HK-2 (cell line): ENCODE measurements around the gene PFN1.

ENCODE experiments used
- DNase-seq: peaks from one replicate; pipeline ENCODE4 v3.0.0-alpha.2; 2018; ENCODE audit not compliant: unreplicated experiment

PFN1 gene

DNA sequence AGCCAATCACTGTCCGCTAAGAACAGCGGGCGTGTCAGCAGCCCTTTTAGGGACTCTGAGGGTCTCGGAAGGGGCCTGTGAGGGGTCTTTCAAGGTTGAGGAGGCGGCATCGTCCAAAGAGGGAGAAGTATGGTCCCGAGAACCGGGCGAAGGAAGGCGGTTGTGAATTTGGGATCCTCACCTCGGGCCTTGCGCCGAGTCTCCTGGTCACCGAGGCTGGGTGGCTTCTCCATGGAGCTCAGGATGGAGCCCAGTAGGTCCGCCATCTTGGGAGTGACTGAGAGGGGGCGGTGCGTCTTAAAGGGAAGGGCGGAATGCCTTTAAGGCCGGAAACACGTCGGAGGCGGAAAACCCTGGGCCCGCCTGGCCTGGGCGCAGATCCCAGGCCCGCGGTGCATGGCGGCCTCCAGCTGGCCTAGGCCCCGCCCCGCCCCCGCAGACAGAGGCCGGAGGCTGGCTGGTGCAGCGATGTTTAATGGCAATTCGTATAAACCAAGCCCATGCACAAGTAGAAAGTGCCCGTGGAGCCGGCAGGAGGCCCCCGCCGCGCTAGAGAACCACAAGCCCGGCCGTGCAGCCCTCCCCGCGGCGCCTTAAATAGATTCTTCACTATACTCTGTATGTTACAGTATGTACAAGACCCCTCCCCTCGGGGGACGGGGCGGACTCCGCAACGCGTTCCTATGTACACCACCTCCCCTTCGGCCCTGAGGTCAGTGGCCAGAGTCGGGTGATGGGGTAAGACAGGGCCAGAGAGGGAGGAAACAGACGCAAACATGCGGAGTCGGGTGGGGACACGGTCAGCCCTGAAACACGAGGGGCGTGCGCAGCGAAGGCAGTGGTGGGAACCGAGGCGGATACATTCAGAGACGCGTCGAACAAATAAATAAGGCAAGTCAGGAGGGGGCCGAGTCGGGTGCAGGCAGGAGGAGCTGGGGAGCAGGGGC is 19.5 kb upstream of the PFN1 start, which contains the start of gene SPAG7:
SPAG7 (minus strand) TSS at position 279 of the 947 bp plus-strand sequence; CDS start at position 266, 13 bp downstream.
- DNase-seq = peak; percentile 96

DNA sequence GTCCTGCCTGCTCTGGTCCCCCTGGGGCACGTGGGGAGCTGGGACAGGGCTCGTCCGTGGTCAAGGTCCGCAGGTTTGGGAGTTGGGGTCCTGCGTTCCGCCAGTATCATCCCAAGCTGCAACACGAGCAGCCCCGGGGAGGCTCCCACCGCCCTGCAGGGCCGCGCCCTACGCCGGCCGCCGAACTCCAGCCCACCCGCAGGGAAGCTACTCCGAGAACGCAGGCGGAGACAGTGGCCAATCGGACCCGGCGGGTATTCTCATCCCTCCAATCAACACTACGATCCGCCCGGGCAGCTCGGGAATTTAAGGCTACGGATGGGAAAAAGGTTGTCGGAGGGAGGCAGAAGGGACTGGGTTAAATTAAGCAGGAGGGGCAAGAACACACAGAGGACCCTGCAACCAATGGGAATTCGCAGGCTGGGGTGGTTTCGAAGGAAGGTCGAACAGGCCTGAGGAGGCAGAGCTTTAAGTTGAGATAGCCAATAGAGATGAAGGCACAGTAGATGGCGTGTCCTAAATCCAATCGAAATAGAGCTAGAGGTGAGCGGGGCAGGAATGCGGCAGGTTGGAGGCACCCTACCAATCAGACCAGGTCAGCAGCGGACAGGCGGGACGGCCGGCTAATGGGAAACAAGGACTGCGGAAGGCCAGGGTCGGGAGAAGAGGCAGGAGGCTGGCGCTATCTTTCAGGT is 18.7 kb upstream of the PFN1 start:
- peak; percentile 99 for DNase-seq

DNA sequence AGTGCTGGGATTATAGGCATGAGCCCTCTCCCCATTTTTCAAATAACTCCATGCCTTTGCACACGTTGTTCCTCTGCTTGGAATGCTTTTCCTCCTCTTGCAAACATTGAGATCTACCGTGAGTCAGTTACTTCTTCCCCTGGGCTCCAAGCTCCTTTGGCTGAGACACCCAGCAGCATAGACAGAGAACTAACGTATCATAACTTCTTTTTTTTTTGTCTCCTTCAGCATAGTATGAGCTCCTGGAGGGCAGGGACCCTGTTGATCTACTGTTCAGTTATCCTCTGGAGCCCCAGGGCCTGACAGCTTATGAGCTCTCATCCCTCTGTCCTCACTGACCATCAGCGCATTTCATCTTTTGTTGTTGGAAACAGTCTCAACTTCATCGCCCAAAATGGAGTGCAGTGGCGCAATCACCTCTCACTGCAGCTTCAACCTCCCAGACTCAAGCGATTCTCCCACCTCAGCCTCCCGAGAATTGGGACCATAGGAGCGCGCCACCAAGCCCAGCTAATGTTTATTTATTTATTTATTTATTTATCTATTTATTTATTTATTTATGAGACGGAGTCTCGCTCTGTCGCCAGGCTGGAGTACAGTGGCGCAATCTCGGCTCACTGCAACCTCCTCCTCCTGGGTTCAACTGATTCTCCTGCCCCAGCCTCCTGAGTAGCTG is 17.1 kb upstream of the PFN1 start:
- DNase-seq = no peak

DNA sequence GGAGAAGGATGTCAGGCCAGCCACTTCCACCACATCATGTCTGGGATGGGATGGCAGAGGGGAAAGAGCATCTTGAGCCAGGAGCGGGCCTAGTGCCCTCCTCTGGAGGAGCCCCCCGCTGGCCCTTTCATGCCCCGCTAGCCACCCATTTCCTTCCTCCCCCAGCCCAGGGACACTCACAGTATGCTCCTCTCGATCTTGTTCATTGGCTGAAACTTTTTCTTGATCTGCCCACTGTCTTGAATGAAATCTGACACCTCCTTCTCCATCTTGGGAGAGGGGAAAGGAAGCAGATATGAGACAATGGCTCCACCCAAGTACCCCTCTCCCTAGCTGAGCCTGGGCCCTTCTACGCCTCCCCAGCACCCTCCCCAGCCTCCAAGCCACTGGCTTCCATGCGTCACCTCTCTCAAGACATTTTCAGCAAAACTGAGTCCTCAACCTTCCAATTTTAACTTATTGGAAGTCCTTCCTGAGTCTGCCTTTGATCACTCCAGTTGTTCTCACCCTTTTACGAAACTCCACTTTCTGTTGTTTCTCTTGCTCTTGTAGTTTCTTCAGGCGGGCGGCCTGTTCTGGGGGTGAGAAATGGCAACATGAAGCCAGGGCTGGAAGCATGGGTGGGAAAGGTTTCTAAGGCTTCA is 12.1 kb upstream of the PFN1 start:
- no peak for DNase-seq

DNA sequence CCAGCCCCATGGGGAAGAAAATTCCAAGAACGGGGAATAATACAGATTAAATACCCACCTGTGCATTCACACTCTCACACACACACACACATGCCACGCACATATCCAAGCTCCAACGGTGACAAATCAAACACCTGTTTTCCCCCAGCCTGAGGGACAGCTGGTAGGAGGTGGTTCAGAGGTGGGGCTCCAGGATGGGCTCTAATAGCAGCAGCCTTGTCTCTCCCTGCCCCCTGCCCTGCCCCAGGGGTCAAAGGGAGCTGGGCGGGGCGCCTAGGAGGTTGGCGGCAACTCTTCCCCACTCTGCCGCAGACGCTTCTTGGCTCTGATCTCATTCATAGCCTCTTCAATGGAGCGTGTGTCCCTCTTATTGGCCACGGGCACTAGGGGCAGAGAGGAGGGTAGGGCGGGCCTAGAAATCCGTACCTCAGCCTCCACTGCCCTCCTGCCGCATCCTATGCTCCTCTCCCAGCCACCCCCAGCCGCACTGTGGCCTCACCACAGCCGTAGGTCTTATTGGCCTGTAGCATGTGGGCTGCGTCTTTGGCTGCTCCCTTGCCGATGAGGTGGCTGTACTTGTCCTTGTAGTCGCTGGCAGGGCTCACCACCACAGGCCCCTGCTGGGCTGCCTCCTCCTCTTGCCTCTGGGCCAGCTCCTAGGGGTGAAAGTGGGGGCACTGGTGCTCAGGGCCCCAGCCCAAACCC is 11.1 kb upstream of the PFN1 start:
- no peak for DNase-seq

DNA sequence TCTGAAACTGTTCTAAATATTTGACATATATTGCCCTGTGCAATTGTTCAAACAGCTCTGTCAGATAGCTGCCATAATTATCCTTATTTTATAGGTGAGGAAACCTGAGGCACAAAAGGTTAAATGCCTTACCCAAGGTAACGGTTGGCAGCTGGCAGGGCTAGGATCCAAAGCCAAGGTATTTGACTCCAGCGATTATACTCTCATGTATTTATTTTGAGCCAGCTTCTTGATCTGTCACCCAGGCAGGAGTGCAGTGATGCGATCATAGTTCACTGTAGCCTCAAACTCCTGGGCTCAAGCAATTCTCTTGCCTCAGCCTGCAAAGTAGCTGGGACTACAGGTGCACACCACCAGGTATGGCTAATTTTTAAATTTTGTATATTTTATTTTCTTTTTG is 9.8 kb upstream of the PFN1 start:
- DNase-seq = no peak

DNA sequence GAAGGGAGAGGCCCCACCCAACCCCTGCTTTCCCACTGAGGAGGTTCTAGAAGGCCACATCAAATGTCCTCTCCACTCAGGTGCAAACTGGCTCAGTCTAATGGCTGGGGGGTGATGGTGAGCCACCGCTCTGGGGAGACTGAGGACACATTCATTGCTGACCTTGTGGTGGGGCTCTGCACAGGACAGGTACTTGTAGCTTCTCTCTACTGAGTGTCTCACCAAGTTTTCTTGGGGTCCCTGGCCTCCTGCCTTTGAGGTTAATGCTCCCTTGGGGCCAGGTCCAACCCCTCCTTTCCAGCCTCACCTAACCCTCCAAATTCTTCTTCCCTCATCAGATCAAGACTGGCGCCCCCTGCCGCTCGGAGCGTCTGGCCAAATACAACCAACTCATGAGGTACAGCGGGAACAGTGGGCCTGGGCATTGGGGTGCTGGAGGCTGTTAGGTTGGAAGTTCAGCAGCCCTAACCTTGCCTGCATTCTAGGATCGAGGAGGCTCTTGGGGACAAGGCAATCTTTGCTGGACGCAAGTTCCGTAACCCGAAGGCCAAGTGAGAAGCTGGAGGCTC is 8.2 kb upstream of the PFN1 start:
- no peak for DNase-seq

DNA sequence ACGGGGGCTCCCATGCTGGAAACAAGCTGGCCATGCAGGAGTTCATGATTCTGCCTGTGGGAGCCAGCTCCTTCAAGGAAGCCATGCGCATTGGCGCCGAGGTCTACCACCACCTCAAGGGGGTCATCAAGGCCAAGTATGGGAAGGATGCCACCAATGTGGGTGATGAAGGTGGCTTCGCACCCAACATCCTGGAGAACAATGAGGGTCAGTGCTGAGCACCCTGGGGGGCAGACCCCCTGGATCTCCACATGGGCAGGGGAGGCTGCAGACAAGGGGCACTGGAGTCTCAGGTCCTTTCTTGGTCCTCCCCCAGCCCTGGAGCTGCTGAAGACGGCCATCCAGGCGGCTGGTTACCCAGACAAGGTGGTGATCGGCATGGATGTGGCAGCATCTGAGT is 6.8 kb upstream of the PFN1 start:
- DNase-seq = no peak

DNA sequence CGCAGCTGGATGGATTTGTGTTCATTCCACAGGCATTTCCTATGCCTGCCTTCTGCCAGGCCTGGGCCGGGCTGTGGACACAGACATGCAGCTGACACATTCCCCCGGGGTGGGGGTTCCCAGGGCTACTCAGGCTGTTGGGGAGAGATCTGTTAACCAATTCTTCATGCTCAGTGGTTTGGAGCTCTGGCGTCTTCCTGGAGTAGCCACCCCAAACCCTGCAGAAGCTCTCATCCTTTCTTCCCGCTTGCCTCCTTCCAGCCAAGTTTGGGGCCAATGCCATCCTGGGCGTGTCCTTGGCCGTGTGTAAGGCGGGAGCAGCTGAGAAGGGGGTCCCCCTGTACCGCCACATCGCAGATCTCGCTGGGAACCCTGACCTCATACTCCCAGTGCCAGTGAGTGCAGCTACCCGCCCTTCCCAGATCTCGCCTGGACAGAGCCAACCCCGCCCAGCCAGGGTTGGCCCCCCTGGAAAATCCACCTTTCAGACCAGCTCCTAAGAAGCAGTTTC is 5.2 kb upstream of the PFN1 start:
- DNase-seq = peak; percentile 80

DNA sequence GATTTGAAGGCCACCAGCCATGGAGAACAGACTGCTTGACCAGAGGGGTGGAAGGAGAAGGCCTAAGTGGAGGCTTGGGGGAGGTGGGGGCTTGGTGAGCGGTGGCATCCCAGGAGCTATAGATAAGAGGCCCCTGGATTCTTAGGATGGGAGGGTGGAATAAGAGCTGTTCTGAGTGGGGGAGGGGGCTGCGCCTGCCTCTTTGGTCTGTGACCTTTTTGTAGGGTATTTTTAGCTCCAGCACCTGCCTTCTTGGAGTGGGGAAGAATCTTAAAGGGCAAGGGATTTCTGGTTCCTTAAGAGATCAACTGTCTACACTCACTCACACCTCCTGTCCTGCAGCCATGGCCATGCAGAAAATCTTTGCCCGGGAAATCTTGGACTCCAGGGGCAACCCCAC is 3.2 kb upstream of the PFN1 start:
- no peak for DNase-seq

DNA sequence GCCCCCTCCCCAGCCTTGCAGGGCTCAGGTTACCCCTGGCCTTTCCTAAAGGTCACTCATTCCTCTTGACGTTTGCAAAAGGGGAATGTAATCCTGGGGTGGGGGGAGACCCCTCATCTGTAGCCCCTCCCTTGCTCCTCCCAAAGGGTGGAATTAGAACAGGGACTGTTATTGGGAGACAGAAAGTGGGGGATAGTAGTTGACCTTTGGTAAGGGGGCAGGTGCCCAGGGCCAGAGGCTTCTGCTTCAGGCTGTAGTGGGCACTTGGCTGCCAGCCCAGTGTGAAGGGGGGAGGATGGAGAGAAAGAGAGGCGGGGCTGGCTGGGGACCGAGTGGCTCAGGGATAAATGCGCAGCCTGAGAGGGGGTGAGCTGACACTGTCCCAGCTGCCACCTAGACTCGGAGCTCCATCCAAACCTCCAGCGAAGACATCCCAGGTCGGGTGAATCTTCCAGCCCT is 2.4 kb upstream of the PFN1 start, which contains the start of gene ENO3:
ENO3 (plus strand) TSS at position 374 of the 459 bp plus-strand sequence. CDS start 711 bp downstream, outside the sequence.
- peak; percentile 50 for DNase-seq

DNA sequence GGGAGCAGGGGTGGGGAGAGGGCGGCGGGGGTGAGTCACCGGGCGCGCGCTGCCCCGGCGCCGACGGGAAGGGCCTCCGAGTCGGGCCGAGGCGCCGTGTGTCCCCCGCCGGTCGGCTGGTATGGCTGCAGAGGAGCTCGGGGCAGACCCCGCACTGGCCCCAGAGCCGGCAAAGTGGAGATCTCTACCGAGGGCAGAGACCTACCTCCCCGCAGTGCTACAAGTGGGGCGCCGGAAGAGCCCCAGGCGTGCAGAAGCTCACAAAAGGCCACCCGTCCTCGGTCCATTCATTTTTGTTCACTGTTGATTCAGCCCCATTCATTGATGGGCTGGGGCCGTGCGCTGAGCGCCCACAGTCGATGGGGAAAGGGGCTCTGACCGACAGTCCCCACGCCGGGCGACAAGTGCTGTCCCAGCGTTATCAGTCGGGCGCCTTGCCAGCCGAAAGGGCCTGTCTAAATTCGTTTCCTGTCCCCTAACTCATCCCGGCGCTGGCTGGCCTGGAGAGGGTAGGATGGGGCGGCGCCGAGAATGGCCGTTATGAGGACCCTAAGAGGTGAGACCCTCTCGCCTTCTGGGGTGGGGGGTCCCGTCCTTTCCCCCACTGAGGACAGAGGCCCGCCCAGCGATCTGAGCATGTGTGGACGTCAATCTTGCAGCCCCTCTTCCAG is 1.9 kb upstream of the PFN1 start:
- no peak for DNase-seq

DNA sequence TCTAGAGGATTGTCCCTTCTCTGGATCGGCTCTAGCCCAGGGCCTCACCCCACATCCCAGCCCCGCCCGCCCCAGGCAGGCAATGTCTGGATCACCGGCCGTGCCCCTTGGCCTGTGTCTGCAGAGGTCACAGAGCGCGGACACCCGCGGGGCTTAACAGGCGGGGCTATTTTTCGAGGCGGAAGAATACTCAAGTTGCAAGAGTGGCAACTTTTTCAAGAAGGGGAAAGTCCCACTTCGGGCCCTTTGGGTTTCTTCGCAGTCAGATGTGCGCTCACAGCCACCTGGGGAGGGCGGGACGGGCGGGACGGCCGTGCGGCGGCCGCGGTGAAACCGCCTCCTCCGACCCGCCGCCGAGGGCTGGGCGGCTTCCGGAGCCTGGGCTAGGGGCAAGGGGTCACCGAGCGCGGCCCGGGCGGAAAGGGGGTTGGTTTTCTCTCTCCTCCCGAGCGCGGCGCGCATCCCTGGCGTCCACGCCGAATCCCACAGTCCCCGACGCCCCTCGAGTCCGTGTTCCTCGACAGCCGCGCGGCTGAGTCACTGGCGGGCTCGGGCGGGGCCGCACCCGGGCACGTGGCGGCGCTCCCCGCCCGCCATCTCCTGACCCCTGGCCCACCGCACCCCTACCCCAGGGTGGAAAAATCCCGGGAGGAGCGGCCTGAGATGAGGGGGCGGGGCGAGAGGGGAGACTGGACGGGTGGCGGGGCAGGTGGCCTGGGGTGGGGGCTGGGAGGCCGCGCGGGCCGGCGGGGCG is 1.2 kb upstream of the PFN1 start:
- peak; percentile 89 for DNase-seq

DNA sequence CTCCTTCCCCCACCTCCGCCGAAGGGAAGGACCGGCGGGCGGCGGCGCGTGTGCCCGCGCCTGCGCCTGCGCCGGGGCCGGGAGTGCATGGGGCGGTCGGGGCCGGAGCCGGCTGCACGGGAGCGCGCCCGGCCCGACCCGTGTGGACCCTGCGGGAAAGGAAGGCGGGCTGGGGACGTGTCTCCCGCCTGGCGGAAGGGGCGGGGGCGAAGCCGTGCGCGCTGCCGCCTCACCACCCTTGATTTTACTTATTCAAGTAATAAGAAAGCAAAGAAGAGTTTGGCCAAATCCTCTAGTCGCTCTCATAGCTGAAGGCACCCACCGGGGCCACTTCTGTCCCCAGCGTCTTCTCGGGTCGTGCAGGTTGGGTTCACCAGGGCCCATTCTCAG is 596 bp upstream of the PFN1 start:
- DNase-seq = peak; percentile 79

DNA sequence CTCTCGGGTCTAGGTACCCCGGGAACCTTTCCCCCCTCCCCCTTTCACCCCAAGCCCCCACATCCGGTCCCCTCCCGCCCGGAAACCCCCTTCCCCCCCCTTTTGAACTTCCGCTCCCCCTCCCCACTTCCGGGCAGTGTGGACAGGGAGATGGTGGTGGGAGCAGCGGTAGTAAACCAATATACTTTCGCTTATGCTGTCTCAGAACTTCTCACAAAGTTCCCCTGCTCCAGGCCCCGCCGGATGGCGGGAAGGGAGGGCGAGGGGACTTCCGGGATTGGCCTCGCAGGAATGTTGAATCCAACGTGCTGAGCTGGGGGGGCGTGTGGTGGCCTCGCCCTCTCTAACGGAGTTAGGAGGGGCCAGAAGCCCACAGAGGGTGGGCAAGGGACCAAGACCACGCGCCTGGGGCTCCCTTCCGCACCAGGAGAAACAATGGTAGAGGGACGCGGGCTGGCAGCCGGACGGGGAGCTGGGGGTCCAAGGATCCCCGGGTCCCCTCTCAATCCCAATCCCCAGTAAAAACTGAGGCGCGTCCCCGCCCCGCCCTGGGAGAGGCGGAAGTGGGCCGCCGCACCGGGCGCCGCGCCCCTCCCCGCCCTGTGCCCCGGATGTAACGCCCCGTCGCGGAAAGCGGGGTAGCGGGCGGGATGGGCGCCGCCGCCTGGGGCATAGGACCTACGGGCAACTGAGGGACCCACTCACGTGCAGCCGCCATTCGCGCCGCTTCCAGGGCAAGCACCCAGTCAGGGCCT is 742 bp downstream of the PFN1 start:
- DNase-seq = peak; percentile 61

DNA sequence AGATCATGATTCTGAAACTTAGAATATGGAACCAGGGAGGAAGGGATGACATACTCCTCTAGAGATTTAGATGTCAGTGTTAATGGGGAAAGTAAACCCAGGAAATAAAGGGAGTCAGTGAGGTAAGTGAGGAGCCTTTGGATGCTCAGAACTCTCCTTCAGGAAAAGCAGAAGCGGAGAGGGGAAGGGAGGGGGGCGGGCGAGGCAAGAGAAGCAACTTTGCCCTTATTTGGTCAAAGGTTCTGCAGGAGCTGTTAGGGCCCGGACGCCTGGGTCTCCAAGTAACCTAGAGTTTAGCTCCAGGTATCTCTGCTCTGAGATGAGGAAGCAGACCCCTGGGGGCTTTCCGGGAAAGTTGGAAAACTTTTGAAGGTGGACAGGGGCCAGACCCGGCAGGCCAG is 1.3 kb downstream of the PFN1 start:
- no peak for DNase-seq

DNA sequence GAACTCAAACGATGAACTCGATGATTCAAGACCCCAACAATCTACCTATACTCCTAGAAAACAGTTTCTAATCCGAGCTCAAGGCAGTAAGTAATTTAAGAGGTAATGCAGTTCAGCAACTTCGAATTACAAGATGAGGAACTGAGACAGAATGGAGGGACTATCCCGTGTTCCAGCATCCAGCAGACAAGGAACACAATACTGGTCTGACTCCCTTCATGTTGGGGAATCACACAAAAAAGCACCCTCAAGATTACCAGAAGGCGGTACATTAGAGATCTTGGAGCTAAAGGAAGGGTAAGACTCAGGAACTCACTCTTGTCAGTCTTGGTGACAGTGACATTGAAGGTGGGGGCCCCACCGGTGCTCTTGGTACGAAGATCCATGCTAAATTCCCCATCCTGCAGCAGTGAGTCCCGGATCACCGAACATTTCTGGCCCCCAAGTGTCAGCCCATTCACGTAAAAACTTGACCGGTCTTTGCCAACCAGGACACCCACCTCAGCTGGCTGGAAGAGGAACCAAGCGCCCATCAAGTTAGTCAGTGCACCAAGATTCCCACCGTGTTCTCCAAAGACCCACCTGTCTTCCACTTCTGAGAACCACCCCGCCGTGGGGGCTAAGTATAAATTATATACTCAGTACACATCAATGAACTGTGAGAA is 1.9 kb downstream of the PFN1 start:
- DNase-seq = no peak

DNA sequence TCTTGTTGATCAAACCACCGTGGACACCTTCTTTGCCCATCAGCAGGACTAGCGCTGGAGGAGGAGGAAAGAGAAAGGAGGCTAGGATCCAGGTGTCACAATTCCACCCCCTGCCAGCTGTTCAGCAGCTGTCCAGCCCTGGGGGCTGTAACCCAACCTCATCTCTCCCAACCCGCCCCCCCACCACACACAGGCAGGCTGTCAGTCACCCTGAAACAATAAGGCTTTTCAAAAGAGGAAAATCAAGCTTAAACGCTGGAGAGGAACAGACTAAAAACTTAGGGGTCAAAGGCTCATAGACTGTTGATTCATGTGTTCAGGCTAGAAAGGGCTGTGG is 2.4 kb downstream of the PFN1 start:
- no peak for DNase-seq
